HCT116 (cell line): Measurements from ENCODE around the gene NARF. TPM values are rescaled to one million over a fixed set of nuclear protein-coding genes. Genes with fewer than 3 reads are reported as not detected.

ENCODE experiments used
- ATAC-seq: fragments of 200-7000 bp; cut with Tn5 transposase; 2 replicates; pipeline ENCODE4 v1.9.1; 2020; ENCODE audit warnings: mild to moderate bottlenecking, moderate library complexity
- BruUV-seq: library from RNA; stranded (reverse); fragments of 400-500 nt; replicated peaks from 2 replicates; lab custom pipeline; 2021; lab: Mats Ljungman, UMichigan
- CTCF ChIA-PET: fragments of 300-600 bp; sonication (Branson Sonifier 250); formaldehyde crosslinking; loops from one replicate; lab custom pipeline; 2021; ENCODE audit warnings: antibody characterized with exemption; lab: Charles Lee
- POLR2A ChIA-PET: fragments of 300-600, 350-600 bp; sonication (Branson Sonifier 250); formaldehyde crosslinking; loops from one replicate; lab custom pipeline; 2021; ENCODE audit warnings: antibody characterized with exemption; lab: Charles Lee
- RAD21 ChIA-PET, 2 experiments: fragments of 300-600 bp; sonication (Branson Sonifier 250); formaldehyde crosslinking; loops; one replicate each; lab custom pipeline; 2023; ENCODE audit warnings: low total read pairs in 2 of 2; ENCODE audit not compliant: uncharacterized antibody in 2 of 2, unreplicated experiment in 2 of 2, low non-redundant PET in 1 of 2; lab: Charles Lee
- DNase-seq: peaks from one replicate; pipeline ENCODE4 v3.0.0-alpha.2; 2010; ENCODE audit warnings: low read depth, low spot score
- H2AFZ ChIP-seq: fragments of 200-600 bp; shearing (Covaris generic), sonication (generic); 2 replicates; pipeline ENCODE4 v1.6.1; 2017; ENCODE audit warnings: low read depth, mixed run types, mixed read lengths, antibody characterized with exemption, low read length; ENCODE audit not compliant: poor library complexity, severe bottlenecking
- H3K27ac ChIP-seq: 2 replicates; pipeline ENCODE4 v1.5.1; 2012; ENCODE audit warnings: low read depth, low read length
- H3K27me3 ChIP-seq: fragments of 200-600 bp; sonication (generic); 2 replicates; pipeline ENCODE4 v1.6.1; 2016; ENCODE audit warnings: mixed run types, low read length, mixed read lengths; ENCODE audit not compliant: insufficient read depth
- H3K36me3 ChIP-seq, 2 experiments: fragments of 200-500 bp in 1 of 2; fragments of 200-600 bp in 1 of 2; sonication (Bioruptor generic) in 1 of 2; sonication (generic) in 1 of 2; 2 replicates each; pipeline versions ENCODE4 v1.5.1 to v1.6.1; 2014 to 2016; ENCODE audit warnings: low read length in 2 of 2, inconsistent platforms in 1 of 2, mixed read lengths in 1 of 2, mixed run types in 1 of 2; ENCODE audit not compliant: insufficient read depth in 2 of 2, control insufficient read depth in 1 of 2
- H3K4me1 ChIP-seq, 2 experiments: fragments of 200-600 bp in 1 of 2; sonication (generic) in 1 of 2; 2 replicates each; pipeline versions ENCODE4 v1.5.1 to v1.6.1; 2012 to 2017; ENCODE audit warnings: low read length in 2 of 2, inconsistent platforms in 1 of 2, mild to moderate bottlenecking in 1 of 2, mixed read lengths in 1 of 2, mixed run types in 1 of 2, moderate library complexity in 1 of 2; ENCODE audit not compliant: insufficient read depth in 2 of 2, control insufficient read depth in 1 of 2
- H3K4me2 ChIP-seq: fragments of 200-600 bp; sonication (generic); 2 replicates; pipeline ENCODE4 v1.6.1; 2017; ENCODE audit warnings: mixed run types, low read length, mixed read lengths
- H3K4me3 ChIP-seq, 2 experiments: fragments of 200-600 bp in 1 of 2; sonication (generic) in 1 of 2; replicated peaks in 1 of 2; 2 replicates each; pipeline ENCODE4 v1.5.1; 2011 to 2016; ENCODE audit warnings: low read length in 2 of 2, control low read depth in 1 of 2, low read depth in 1 of 2, mild to moderate bottlenecking in 1 of 2, mixed read lengths in 1 of 2, mixed run types in 1 of 2
- H3K79me2 ChIP-seq: fragments of 200-600 bp; sonication (generic); 2 replicates; pipeline ENCODE4 v1.6.1; 2017; ENCODE audit warnings: mild to moderate bottlenecking, mixed run types, low read length, moderate library complexity, mixed read lengths; ENCODE audit not compliant: insufficient read depth
- H3K9ac ChIP-seq: fragments of 200-600 bp; sonication (generic); 2 replicates; pipeline ENCODE4 v1.6.1; 2016; ENCODE audit warnings: low read length, mixed read lengths
- H3K9me2 ChIP-seq: fragments of 200-600 bp; sonication (generic), shearing (Covaris generic); 2 replicates; pipeline ENCODE4 v1.6.1; 2017; ENCODE audit warnings: mixed run types, mild to moderate bottlenecking, moderate library complexity; ENCODE audit not compliant: insufficient read depth
- H3K9me3 ChIP-seq, 2 experiments: fragments of 200-500 bp in 1 of 2; fragments of 200-600 bp in 1 of 2; sonication (Bioruptor generic) in 1 of 2; sonication (generic) in 1 of 2; 2 replicates each; pipeline ENCODE4 v1.6.1; 2014 to 2017; ENCODE audit warnings: low read length in 2 of 2, mixed read lengths in 2 of 2, inconsistent platforms in 1 of 2, low read depth in 1 of 2, mild to moderate bottlenecking in 1 of 2, mixed run types in 1 of 2, moderate library complexity in 1 of 2; ENCODE audit not compliant: control insufficient read depth in 1 of 2, insufficient read depth in 1 of 2
- H4K20me1 ChIP-seq: fragments of 200-600 bp; sonication (generic), shearing (Covaris generic); 2 replicates; pipeline ENCODE4 v1.6.1; 2017; ENCODE audit warnings: mixed run types, mild to moderate bottlenecking, moderate library complexity; ENCODE audit not compliant: insufficient read depth
- CBX3 ChIP-seq: IDR thresholded peaks from 2 replicates; pipeline ENCODE4 v1.6.1; 2012; ENCODE audit warnings: low read depth
- CEBPB ChIP-seq: IDR thresholded peaks from 2 replicates; pipeline ENCODE4 v1.6.1; 2012; ENCODE audit warnings: low read depth
- CTCF ChIP-seq, 3 experiments: fragments of 200-600 bp in 1 of 3; sonication (generic) in 1 of 3; IDR thresholded peaks in 2 of 3; conservative IDR thresholded peaks in 1 of 3; 2 replicates each; pipeline ENCODE4 v1.5.1; 2012 to 2017; ENCODE audit warnings: low read depth in 2 of 3, low read length in 2 of 3, antibody characterized with exemption in 1 of 3, borderline replicate concordance in 1 of 3, control low read depth in 1 of 3, mild to moderate bottlenecking in 1 of 3, mixed read lengths in 1 of 3, mixed run types in 1 of 3, moderate library complexity in 1 of 3; ENCODE audit not compliant: insufficient read depth in 1 of 3
- EGR1 ChIP-seq: IDR thresholded peaks from 2 replicates; pipeline ENCODE4 v1.6.1; 2012; ENCODE audit warnings: low read depth
- ELF1 ChIP-seq: IDR thresholded peaks from 2 replicates; pipeline ENCODE4 v1.6.1; 2012; ENCODE audit warnings: low read depth, borderline replicate concordance
- EZH2 ChIP-seq: fragments of 200-600 bp; sonication (generic); IDR thresholded peaks from 2 replicates; pipeline ENCODE4 v1.6.1; 2017; ENCODE audit warnings: antibody characterized with exemption, mixed run types
- JUND ChIP-seq: IDR thresholded peaks from 2 replicates; pipeline ENCODE4 v1.6.1; 2012
- MAX ChIP-seq: IDR thresholded peaks from 2 replicates; pipeline ENCODE4 v1.6.1; 2012
- POLR2A ChIP-seq: IDR thresholded peaks from 2 replicates; pipeline ENCODE4 v1.7.0; 2011; ENCODE audit warnings: borderline replicate concordance; ENCODE audit not compliant: insufficient read depth, insufficient read length; ENCODE audit errors: extremely low read depth
- POLR2AphosphoS5 ChIP-seq: IDR thresholded peaks from 2 replicates; pipeline ENCODE4 v1.6.1; 2011; ENCODE audit warnings: mild to moderate bottlenecking, low read depth, low read length, moderate library complexity
- RAD21 ChIP-seq: IDR thresholded peaks from 2 replicates; pipeline ENCODE4 v1.6.1; 2012; ENCODE audit warnings: low read depth, mild to moderate bottlenecking
- REST ChIP-seq: IDR thresholded peaks from 2 replicates; pipeline ENCODE4 v1.6.1; 2012; ENCODE audit warnings: low read depth
- SP1 ChIP-seq: IDR thresholded peaks from 2 replicates; pipeline ENCODE4 v1.6.1; 2012; ENCODE audit warnings: low read depth
- SRF ChIP-seq: IDR thresholded peaks from 2 replicates; pipeline ENCODE4 v1.6.1; 2012; ENCODE audit warnings: low read depth
- YY1 ChIP-seq: IDR thresholded peaks from 2 replicates; pipeline ENCODE4 v1.6.1; 2011; ENCODE audit warnings: low read length, low read depth, moderate library complexity, mild to moderate bottlenecking; ENCODE audit not compliant: insufficient replicate concordance; ENCODE audit errors: extremely low read depth
- ZNF274 ChIP-seq: fragments of 200-500 bp; sonication (Bioruptor generic); IDR thresholded peaks from 2 replicates; pipeline ENCODE4 v1.6.1; 2014; ENCODE audit warnings: mild to moderate bottlenecking, low read depth, low read length, inconsistent platforms
- intact Hi-C: fragments of 100-400 bp; cut with micrococcal nuclease; formaldehyde crosslinking; loops from 2 replicates; pipeline ENCODE4 v1.10.0; 2022
- total RNA-seq: library from RNA; stranded (reverse); gene quantifications from one replicate; pipeline ENCODE4 v1.2.1, GENCODE V29; 2021; ENCODE audit not compliant: unreplicated experiment

The NARF gene
- total RNA-seq, 1 experiment from 2014 or later, result 91.8 TPM

GRCh38 chr17:82446124-82446523, 12.4 kb upstream of the NARF start:
- no peaks in the 10 kb centered on the region for H3K9me3 ChIP-seq
- BruUV-seq, result no TSS peak
- H3K9me2 ChIP-seq, result no peaks in the 10 kb centered on the region
- ATAC-seq (no peak), DNase-seq (no peak)
- H3K9ac ChIP-seq, result no peak overlapping the region
- H3K4me1 ChIP-seq, result peaks cover 6 to 15% of the 10 kb centered on the region in 2 experiments
- POLR2A ChIA-PET, result no interaction called here
- no peak for TF ChIP-seq SRF
- TF ChIP-seq CTCF (IDR thresholded peaks at IDR 0.05 in 2 of 3, conservative IDR thresholded peaks at IDR 0.05 in 1 of 3; ENCODE audit: borderline replicate concordance in 1 of 3, insufficient read depth in 1 of 3, low read depth in 2 of 3, low read length in 2 of 3), result no peak
- no peak for TF ChIP-seq RAD21
- TF ChIP-seq POLR2A, result no peak
- TF ChIP-seq ZNF274, result no peak
- TF ChIP-seq ELF1, result no peak
- no peak for TF ChIP-seq SP1
- no peak for TF ChIP-seq CEBPB
- TF ChIP-seq POLR2AphosphoS5, result no peak
- TF ChIP-seq CBX3, result no peak
- no peak for TF ChIP-seq YY1
- no peak for TF ChIP-seq MAX
- TF ChIP-seq REST, result no peak
- no peak for TF ChIP-seq EGR1
- TF ChIP-seq EZH2, result no peak
- TF ChIP-seq JUND, result no peak
- TF ChIP-seq, all 23 proteins: peak for 0
- no peak overlapping the region for H3K4me2 ChIP-seq
- H3K27me3 ChIP-seq, result no peaks in the 10 kb centered on the region
- H3K4me3 ChIP-seq, result no peak overlapping the region
- no peak overlapping the region for H2AFZ ChIP-seq
- peaks cover 15% of the 10 kb centered on the region for H3K79me2 ChIP-seq
- CTCF ChIA-PET, result no interaction called here
- no peak overlapping the region for H3K27ac ChIP-seq
- intact Hi-C loops, result no loop called here
- H3K36me3 ChIP-seq, result peaks cover 0 to 17% of the 10 kb centered on the region in 2 experiments; a peak in 1 of 4 replicates
- RAD21 ChIA-PET, result no interaction called here
- no peaks in the 10 kb centered on the region for H4K20me1 ChIP-seq
